ENCODE measurements around the gene KIAA0232.
"Not testable (repeated sequence)": the region's sequence is repeated elsewhere in the genome, so short reads cannot be mapped to it uniquely, and the experiment has no call there.

Gene KIAA0232

GRCh38 chr4:6826781-6827508 is 44.4 kb downstream of the KIAA0232 start:
- no peak overlapping the region for H3K4me2 ChIP-seq (ENCODE audit: low read depth, low read length)
- peaks cover 5% of the 10 kb centered on the region; the same call in 1 of the 2 replicates for H3K79me2 ChIP-seq (ENCODE audit: low read length)
- TF ChIP-seq, protein P1, sequence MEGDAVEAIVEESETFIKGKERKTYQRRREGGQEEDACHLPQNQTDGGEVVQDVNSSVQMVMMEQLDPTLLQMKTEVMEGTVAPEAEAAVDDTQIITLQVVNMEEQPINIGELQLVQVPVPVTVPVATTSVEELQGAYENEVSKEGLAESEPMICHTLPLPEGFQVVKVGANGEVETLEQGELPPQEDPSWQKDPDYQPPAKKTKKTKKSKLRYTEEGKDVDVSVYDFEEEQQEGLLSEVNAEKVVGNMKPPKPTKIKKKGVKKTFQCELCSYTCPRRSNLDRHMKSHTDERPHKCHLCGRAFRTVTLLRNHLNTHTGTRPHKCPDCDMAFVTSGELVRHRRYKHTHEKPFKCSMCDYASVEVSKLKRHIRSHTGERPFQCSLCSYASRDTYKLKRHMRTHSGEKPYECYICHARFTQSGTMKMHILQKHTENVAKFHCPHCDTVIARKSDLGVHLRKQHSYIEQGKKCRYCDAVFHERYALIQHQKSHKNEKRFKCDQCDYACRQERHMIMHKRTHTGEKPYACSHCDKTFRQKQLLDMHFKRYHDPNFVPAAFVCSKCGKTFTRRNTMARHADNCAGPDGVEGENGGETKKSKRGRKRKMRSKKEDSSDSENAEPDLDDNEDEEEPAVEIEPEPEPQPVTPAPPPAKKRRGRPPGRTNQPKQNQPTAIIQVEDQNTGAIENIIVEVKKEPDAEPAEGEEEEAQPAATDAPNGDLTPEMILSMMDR (IDR thresholded peaks at IDR 0.05; ENCODE audit: low read length) = no peak
- no peak overlapping the region for H3K4me3 ChIP-seq (ENCODE audit: low read length)
- H3K27ac ChIP-seq (ENCODE audit: low read length) = no peak overlapping the region
- H3F3A ChIP-seq (ENCODE audit: insufficient read depth, low read length) = no peaks in the 10 kb centered on the region
- no peaks in the 10 kb centered on the region for H3K36me3 ChIP-seq (replicated peaks; ENCODE audit: insufficient read depth, low read length)
- no peaks in the 10 kb centered on the region for H3K9me3 ChIP-seq (replicated peaks; ENCODE audit: insufficient read depth, low read length)
- no peaks in the 10 kb centered on the region for H3K9me2 ChIP-seq (replicated peaks; ENCODE audit: insufficient read depth, low read length)
- no peak for DNase-seq
- no peaks in the 10 kb centered on the region; the same call in 1 of the 2 replicates for H4K20me1 ChIP-seq (ENCODE audit: insufficient read depth, low read length)
- no peak overlapping the region for H3K9ac ChIP-seq (ENCODE audit: low read length)
- no peak overlapping the region for H2AFZ ChIP-seq (ENCODE audit: low read length)
- no peaks in the 10 kb centered on the region for H3K27me3 ChIP-seq (replicated peaks; ENCODE audit: insufficient read depth, low read length)
- peaks cover 17% of the 10 kb centered on the region for H3K4me1 ChIP-seq (ENCODE audit: low read length)

DNA sequence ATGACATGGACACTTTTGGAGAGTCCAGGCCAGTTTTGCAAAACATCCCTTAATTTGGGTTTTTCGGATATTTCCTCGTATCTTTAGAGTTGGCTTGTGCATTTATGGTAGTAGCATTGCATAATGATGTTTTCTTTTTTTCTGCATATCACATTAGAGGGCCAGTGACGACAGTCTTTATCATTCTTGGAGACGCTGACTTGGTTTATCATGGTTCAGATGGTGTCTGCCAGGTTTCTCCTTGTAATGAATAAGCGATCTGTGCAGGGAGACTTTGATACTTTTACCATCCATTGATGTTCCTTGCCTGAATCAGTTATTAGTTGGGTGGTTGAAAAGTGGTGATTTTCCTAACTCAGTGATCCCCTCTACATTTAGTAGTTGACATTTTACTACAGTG is 46.6 kb downstream of the KIAA0232 start:
- H3K27me3 ChIP-seq (replicated peaks; ENCODE audit: insufficient read depth, low read length) = no peaks in the 10 kb centered on the region
- no peaks in the 10 kb centered on the region for H3K36me3 ChIP-seq (replicated peaks; ENCODE audit: insufficient read depth, low read length)

DNA sequence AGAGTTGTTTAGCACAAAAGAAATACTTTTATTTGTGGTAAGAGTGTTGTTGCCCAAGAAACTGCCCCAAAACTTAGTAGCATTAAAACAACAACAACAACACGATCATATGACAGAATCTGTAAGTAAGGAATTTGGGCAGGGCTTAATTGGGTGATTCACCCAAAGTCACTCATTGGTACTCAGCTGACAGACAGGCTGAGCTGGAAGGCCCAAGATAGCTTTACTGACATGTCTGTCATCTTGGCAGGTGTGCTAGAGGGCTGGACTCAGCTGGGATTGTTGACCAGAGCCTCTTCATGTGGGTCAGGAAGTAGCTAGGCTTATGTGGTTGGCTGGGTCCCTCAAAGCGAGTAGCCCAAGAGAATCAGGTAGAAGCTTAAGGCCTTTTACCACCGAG is 52.3 kb downstream of the KIAA0232 start:
- H3K9me2 ChIP-seq (replicated peaks; ENCODE audit: insufficient read depth, low read length) = no peaks in the 10 kb centered on the region
- no peak overlapping the region for H3K27ac ChIP-seq (ENCODE audit: low read length)
- no peak overlapping the region for H3K9ac ChIP-seq (ENCODE audit: low read length)
- H3K36me3 ChIP-seq (replicated peaks; ENCODE audit: insufficient read depth, low read length) = no peaks in the 10 kb centered on the region
- peaks cover 12% of the 10 kb centered on the region; the same call in 1 of the 2 replicates for H3K79me2 ChIP-seq (ENCODE audit: low read length)
- H3K4me3 ChIP-seq (ENCODE audit: low read length) = no peak overlapping the region
- H3K4me2 ChIP-seq (ENCODE audit: low read depth, low read length) = no peak overlapping the region
- DNase-seq = no peak
- H2AFZ ChIP-seq (ENCODE audit: low read length) = no peak overlapping the region
- H3K9me3 ChIP-seq (replicated peaks; ENCODE audit: insufficient read depth, low read length) = no peaks in the 10 kb centered on the region
- TF ChIP-seq EZH2 (optimal IDR thresholded peaks at IDR 0.05; ENCODE audit: low read depth, low read length) (no peak), EZH2phosphoT487 (IDR thresholded peaks at IDR 0.05; ENCODE audit: low read length) (no peak)
- TF ChIP-seq, protein P1 (IDR thresholded peaks at IDR 0.05; ENCODE audit: low read length) = no peak
- H3K27me3 ChIP-seq (replicated peaks; ENCODE audit: insufficient read depth, low read length) = no peaks in the 10 kb centered on the region
- no peaks in the 10 kb centered on the region for H4K20me1 ChIP-seq (ENCODE audit: insufficient read depth, low read length)
- peaks cover 6% of the 10 kb centered on the region for H3K4me1 ChIP-seq (ENCODE audit: low read length)
- H3F3A ChIP-seq (ENCODE audit: insufficient read depth, low read length) = no peaks in the 10 kb centered on the region

More for the DNA sequence above, 46.6 kb downstream of the KIAA0232 start:
- no peak overlapping the region for H2AFZ ChIP-seq (ENCODE audit: low read length)
- no peaks in the 10 kb centered on the region; the same call in 1 of the 2 replicates for H4K20me1 ChIP-seq (ENCODE audit: insufficient read depth, low read length)
- no peak overlapping the region for H3K27ac ChIP-seq (ENCODE audit: low read length)
- no peak overlapping the region for H3K4me2 ChIP-seq (ENCODE audit: low read depth, low read length)
- H3K4me1 ChIP-seq (ENCODE audit: low read length) = peaks cover 17% of the 10 kb centered on the region
- H3K9ac ChIP-seq (ENCODE audit: low read length) = no peak overlapping the region
- TF ChIP-seq EZH2phosphoT487 (IDR thresholded peaks at IDR 0.05; ENCODE audit: low read length) (no peak), EZH2 (optimal IDR thresholded peaks at IDR 0.05; ENCODE audit: low read depth, low read length) (no peak)
- TF ChIP-seq, protein P1 (IDR thresholded peaks at IDR 0.05; ENCODE audit: low read length) = no peak
- H3K9me2 ChIP-seq (replicated peaks; ENCODE audit: insufficient read depth, low read length) = no peaks in the 10 kb centered on the region
- H3F3A ChIP-seq (ENCODE audit: insufficient read depth, low read length) = no peaks in the 10 kb centered on the region
- peaks cover 5% of the 10 kb centered on the region; the same call in 1 of the 2 replicates for H3K79me2 ChIP-seq (ENCODE audit: low read length)
- H3K4me3 ChIP-seq (ENCODE audit: low read length) = no peak overlapping the region
- DNase-seq = no peak
- no peaks in the 10 kb centered on the region for H3K9me3 ChIP-seq (replicated peaks; ENCODE audit: insufficient read depth, low read length)

DNA sequence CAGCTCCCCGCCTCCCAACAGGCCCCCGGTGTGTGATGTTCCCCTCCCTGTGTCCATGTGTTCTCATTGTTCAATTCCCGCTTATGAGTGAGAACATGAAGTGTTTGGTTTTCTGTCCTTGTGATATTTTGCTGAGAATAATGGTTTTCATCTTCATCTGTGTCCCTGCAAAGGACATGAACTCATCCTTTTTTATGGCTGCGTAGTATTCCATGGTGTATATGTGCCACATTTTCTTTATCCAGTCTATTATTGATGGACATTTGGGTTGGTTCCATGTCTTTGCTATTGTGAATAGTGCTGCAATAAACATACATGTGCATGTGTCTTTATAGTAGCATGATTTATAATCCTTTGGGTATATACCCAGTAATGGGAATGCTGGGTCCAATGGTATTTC is 53.1 kb downstream of the KIAA0232 start:
- H3K4me3 ChIP-seq (ENCODE audit: low read length); H3K4me2 ChIP-seq (ENCODE audit: low read depth, low read length); H3K9ac ChIP-seq (ENCODE audit: low read length); H3K27me3 ChIP-seq (replicated peaks; ENCODE audit: insufficient read depth, low read length); H3K4me1 ChIP-seq (ENCODE audit: low read length); H3K9me2 ChIP-seq (replicated peaks; ENCODE audit: insufficient read depth, low read length); H2AFZ ChIP-seq (ENCODE audit: low read length); H3F3A ChIP-seq (ENCODE audit: insufficient read depth, low read length); H3K36me3 ChIP-seq (replicated peaks; ENCODE audit: insufficient read depth, low read length); H3K27ac ChIP-seq (ENCODE audit: low read length); H3K9me3 ChIP-seq (replicated peaks; ENCODE audit: insufficient read depth, low read length); H4K20me1 ChIP-seq (ENCODE audit: insufficient read depth, low read length); DNase-seq: not testable (repeated sequence)
- peaks cover 15% of the 10 kb centered on the region; the same call in 1 of the 2 replicates for H3K79me2 ChIP-seq (ENCODE audit: low read length)

DNA sequence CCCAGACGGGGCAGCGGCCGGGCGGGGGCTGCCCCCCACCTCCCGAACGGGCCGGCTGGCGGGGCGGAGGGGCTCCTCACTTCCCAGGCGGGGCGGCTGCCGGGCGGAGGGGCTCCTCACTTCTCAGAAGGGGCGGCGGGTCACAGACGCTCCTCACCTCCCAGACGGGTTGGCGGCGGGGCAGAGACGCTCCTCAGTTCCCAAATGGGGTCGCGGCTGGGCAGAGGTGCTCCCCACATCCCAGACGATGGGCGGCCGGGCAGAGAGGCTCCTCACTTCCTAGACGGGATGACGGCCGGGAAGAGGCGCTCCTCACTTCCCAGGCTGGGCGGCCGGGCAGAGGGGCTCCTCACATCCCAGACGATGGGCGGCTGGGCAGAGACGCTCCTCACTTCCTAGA is 54.6 kb downstream of the KIAA0232 start:
- not testable (repeated sequence) for H3K9ac ChIP-seq (ENCODE audit: low read length); H3F3A ChIP-seq (ENCODE audit: insufficient read depth, low read length); DNase-seq; H3K4me3 ChIP-seq (ENCODE audit: low read length); H3K9me2 ChIP-seq (replicated peaks; ENCODE audit: insufficient read depth, low read length); H3K27ac ChIP-seq (ENCODE audit: low read length); H3K4me1 ChIP-seq (ENCODE audit: low read length); H2AFZ ChIP-seq (ENCODE audit: low read length); H3K9me3 ChIP-seq (replicated peaks; ENCODE audit: insufficient read depth, low read length); H3K27me3 ChIP-seq (replicated peaks; ENCODE audit: insufficient read depth, low read length); H3K36me3 ChIP-seq (replicated peaks; ENCODE audit: insufficient read depth, low read length); H4K20me1 ChIP-seq (ENCODE audit: insufficient read depth, low read length); H3K4me2 ChIP-seq (ENCODE audit: low read depth, low read length)
- H3K79me2 ChIP-seq (ENCODE audit: low read length) = peaks cover 15% of the 10 kb centered on the region; the same call in 1 of the 2 replicates
